Measurements from ENCODE around the gene TKTL1. TPM values are rescaled to one million over a fixed set of nuclear protein-coding genes. Genes with fewer than 3 reads are reported as not detected.

TKTL1 gene
- total RNA-seq, 2 donors from 2014 or later = not detected

- Histone ChIP-seq H3K27ac (peak within 1 kb of the TSS; percentile 89 to 98 (median 97)), H3K36me3 (replicated peaks in 1 of 2; ENCODE audit: insufficient read depth in 1 of 2, low read depth in 2 of 2) (no peaks in the 10 kb centered on the region), H3K27me3 (no peaks in the 10 kb centered on the region), H3K4me3 (peak within 1 kb of the TSS; percentile 48 to 86), H3K4me1 (peaks cover 22% of the 10 kb centered on the region), H3K9me3 (no peaks in the 10 kb centered on the region)
- ATAC-seq = peak; percentile 85
- TF ChIP-seq CTCF (IDR thresholded peaks at IDR 0.05) (peak in 3 of 7 experiments; percentile 18 to 34 (median 30)), POLR2A (IDR thresholded peaks at IDR 0.05) (peak; percentile 61 to 81 (median 78))
- intact Hi-C loops (cut with DNase I) = no loop called here
- DNase-seq = peak; percentile 97 to 99 (median 98)
- 0% methylated on average over 39 of the region's 103 CpGs; no CpG with 5 or more reads in 1 of the 2 donors for WGBS, 2 donors
These were observed 83.4 kb downstream of the TKTL1 start, which contains the start of gene EMD for GRCh38 chrX:154378799-154379568. Gene EMD, plus strand, starts transcription at chrX:154379295. Its CDS starts 190 bp downstream, at chrX:154379485.

GRCh38 chrX:154379569-154379951 lies 84.0 kb downstream of the TKTL1 start:
- Histone ChIP-seq H3K9me3 (no peaks in the 10 kb centered on the region), H3K4me3 (peak overlapping the region; percentile 48 to 86), H3K27ac (peak overlapping the region; percentile 89 to 96 (median 94)), H3K36me3 (replicated peaks in 1 of 2; ENCODE audit: insufficient read depth in 1 of 2, low read depth in 2 of 2) (no peaks in the 10 kb centered on the region), H3K4me1 (peaks cover 25% of the 10 kb centered on the region), H3K27me3 (no peaks in the 10 kb centered on the region)
- 0% methylated on average over 7 of the region's 38 CpGs; no CpG with 5 or more reads in 1 of the 2 donors for WGBS, 2 donors
- DNase-seq (no peak), ATAC-seq (no peak)
- intact Hi-C loops (cut with DNase I) = no loop called here
- TF ChIP-seq POLR2A (IDR thresholded peaks at IDR 0.05) (no peak), CTCF (IDR thresholded peaks at IDR 0.05) (no peak)

Other genes with a start within 250 kb of the TKTL1 start
- gene MECP2, start 198.1 kb upstream of the TKTL1 start, total RNA-seq = 10 to 100 TPM; 27.8 to 36.3 TPM
- gene OPN1LW, start 151.6 kb upstream of the TKTL1 start, total RNA-seq = not detected
- gene OPN1MW, start 113.2 kb upstream of the TKTL1 start, total RNA-seq = not detected
- gene OPN1MW2, start 76.0 kb upstream of the TKTL1 start, total RNA-seq = not detected
- not detected for gene OPN1MW3, start 38.2 kb upstream of the TKTL1 start, total RNA-seq
- not detected for gene TEX28, start 671 bp upstream of the TKTL1 start, total RNA-seq
- 100 to 1,000 TPM; 230 to 308 TPM for gene FLNA, start 78.8 kb downstream of the TKTL1 start, total RNA-seq
- 10 to 100 TPM; 23.6 to 28.3 TPM for gene EMD, start 83.5 kb downstream of the TKTL1 start, total RNA-seq
- gene RPL10, start 102.6 kb downstream of the TKTL1 start, total RNA-seq = 1,000 to 10,000 TPM; 1,426 to 2,757 TPM
- 10 to 100 TPM in 1 of 2 donors, 1 to 10 TPM in 1; 9.6 to 16.1 TPM for gene DNASE1L1, start 113.5 kb downstream of the TKTL1 start, total RNA-seq
- gene TAFAZZIN, start 115.7 kb downstream of the TKTL1 start, total RNA-seq = 10 to 100 TPM; 42.0 to 97.6 TPM
- 10 to 100 TPM; 49.8 to 51.4 TPM for gene ATP6AP1, start 132.9 kb downstream of the TKTL1 start, total RNA-seq
- gene GDI1, start 141.4 kb downstream of the TKTL1 start, total RNA-seq = 10 to 100 TPM; 68.5 to 83.4 TPM
- gene FAM50A, start 148.3 kb downstream of the TKTL1 start, total RNA-seq = 10 to 100 TPM; 14.5 to 48.8 TPM
- gene PLXNA3, start 162.5 kb downstream of the TKTL1 start, total RNA-seq = 10 to 100 TPM in 1 of 2 donors, 1 to 10 TPM in 1; 7.3 to 19.1 TPM
- 10 to 100 TPM; 20.2 to 27.4 TPM for gene LAGE3, start 183.5 kb downstream of the TKTL1 start, total RNA-seq
- gene UBL4A, start 190.8 kb downstream of the TKTL1 start, total RNA-seq = 10 to 100 TPM; 24.9 to 34.9 TPM
- 10 to 100 TPM; 18.9 to 24.7 TPM for gene SLC10A3, start 194.8 kb downstream of the TKTL1 start, total RNA-seq
- 10 to 100 TPM; 32.3 to 48.3 TPM for gene FAM3A, start 220.4 kb downstream of the TKTL1 start, total RNA-seq

Data from body of pancreas (tissue), 4 donors.